ENCODE data around the gene S100B.
"Not testable (repeated sequence)": the region's sequence is repeated elsewhere in the genome, so short reads cannot be mapped to it uniquely, and the experiment has no call there.

The S100B gene

DNA sequence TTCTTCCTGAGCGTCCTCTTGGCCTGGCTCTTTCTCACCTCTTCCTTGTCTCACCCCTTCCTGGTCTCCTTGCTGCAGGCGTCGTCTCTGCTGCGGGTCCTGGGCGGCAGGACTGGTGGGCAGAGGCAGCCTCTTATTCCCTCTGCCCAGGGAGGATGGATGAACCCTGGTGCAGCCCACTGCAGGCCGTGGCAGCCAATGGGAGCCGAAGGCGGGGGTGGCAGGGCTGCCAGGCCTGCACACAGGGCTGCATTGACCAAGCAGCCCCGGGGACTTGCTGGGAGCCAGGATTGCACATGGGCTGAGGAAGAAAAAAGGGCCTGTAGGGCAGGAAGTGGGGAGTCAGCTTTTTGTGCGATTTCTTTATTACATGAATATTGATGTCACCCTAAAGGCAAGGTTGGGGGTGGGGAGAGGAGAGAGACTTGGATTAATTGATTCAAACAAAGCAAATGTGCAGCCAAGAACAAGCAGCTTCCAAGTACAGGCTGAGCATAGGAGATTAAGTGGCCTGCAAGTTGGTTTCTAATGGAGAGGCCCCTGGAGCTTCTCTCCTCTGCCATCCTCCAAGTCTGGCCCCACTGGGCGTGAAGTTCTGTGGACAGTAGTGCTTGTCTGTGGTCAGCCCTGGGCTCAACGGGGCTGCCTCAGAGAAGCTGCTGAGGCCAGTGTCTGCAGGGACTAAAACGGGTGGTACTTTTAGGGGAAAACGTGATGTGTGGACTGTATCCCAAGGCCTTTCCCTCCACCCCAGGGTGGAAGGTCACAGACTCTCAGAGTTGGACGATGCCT is at the start of gene S100B:
S100B (minus strand) TSS at position 108 of the 792 bp plus-strand sequence. CDS start 2,667 bp downstream, outside the sequence.
- no peak for DNase-seq (ENCODE audit: low read depth, low spot score)

DNA sequence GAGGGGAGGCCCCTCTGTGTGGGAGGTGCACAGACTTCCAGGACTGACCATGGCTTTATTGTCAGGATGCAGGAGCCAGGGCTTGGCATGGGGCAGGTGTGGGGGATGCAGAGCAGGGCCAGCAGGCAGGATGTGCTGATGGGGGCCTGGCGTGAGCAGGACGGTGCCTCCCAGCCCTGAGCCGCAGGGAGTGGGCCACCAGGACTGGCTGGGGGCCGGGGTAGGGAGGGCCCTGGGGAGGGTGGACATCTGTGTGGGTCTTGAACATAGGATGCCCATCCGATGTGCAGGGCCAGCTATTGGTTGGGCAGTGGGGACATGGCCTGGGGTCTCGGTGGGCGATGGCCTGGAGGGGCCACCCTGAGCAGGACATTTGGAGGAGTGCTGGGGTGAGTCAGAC is 46.2 kb upstream of the S100B start:
- no peak for DNase-seq (ENCODE audit: low read depth, low spot score)

DNA sequence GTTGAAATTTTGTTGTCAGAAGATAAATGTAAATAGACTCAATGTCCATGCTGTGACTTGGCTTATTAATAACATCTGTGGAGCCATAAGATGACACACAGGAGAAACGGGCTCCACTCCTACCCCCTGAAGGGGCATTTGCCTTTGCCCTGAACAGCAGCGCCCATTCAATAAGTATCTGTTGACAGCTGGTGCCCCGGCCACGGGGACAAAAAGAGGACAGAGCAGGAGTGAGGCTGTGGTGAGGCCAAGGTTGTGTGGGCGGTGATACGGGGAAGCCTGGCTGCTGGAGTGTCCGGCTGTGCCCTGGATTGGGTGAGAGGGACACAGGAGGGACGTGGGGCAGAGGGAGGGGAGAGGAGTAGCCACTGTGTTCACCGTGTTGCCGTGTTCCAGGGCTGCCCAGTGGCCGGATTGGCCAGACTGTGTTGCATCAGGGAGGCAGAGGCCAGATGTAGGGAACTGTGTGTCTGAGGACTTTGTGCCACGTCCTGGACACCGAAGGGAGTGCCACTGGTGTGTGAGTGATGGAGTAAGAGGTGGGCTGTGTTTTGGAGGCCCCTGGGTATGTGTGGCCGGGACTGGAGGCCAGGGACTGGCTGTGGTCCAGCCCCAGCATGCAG is 45.7 kb upstream of the S100B start:
- DNase-seq (ENCODE audit: low read depth, low spot score): no peak

DNA sequence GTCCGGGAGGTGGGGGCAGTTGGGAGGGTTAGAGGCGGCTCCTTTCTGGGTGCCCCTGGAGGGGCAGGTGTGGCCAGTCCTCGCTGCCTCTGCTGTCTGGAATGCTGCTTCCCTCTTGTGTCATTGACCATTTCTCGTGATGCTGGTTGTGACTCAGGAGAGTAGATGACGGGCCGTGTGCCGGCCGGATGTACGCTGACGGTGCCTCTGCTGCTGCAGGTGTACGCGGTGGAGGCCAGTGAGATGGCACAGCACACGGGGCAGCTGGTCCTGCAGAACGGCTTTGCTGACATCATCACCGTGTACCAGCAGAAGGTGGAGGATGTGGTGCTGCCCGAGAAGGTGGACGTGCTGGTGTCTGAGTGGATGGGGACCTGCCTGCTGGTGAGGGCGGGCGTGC is 44.5 kb upstream of the S100B start:
- no peak for DNase-seq (ENCODE audit: low read depth, low spot score)

DNA sequence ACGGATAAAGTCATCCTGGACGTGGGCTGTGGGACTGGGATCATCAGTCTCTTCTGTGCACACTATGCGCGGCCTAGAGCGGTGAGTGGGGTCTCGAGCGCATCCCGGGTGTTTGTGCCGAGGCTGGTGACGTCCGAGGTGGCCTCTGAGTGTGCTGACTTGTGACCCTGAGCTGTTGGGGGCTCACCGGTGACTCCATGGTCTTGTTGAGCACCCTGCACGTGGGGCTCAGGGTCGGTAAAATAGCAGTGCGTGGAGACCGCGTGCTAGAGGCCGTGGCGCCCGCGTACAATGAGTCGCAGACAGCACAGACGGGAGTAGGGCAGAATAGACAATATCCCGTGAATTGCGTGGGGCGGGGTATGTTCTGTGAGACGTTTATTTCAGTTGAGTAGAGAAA is 43.7 kb upstream of the S100B start:
- no peak for DNase-seq (ENCODE audit: low read depth, low spot score)

GRCh38 chr21:46646541-46647154 is 41.8 kb upstream of the S100B start:
- no peak for DNase-seq (ENCODE audit: low read depth, low spot score)

DNA sequence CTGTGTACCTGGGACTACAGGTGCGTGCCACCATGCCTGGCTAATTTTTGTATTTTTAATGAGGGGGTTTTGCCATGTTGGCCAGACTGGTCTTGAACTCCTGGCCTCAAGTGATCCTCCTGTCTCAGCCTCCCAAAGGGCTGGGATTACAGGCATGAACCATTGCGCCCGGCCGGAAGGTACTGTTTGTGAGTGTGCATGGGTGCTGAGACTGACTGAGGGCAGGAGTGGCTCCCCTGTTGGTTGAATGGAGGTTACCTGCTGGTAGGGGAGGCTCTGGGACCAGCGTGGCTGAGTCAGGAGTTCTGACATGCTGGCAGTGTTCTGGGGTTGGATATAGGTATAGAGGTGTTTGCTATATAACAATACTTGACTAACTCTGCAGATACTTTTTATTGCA is 41.0 kb upstream of the S100B start:
- no peak for DNase-seq (ENCODE audit: low read depth, low spot score)

GRCh38 chr21:46643379-46644177 is 38.7 kb upstream of the S100B start:
- no peak for DNase-seq (ENCODE audit: low read depth, low spot score)

DNA sequence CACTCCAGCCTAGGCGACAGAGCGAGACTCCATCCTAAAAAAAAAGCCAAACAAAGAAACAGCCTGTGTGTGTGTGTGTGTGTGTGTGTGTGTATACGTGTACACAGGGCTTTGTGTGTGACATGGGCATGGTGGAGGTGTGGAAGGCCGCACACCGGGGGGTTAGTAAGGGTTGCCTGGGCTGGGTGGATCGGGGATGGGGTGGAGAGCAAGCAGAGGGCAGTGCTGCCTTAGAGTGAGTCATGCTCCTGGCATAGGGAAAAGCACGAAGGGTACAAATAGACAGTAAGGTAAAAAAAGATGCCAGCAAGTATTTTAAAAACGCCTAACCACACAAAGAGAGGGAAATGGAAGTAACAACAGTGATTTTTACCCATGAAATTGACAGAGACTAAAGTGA is 36.8 kb upstream of the S100B start:
- no peak for DNase-seq (ENCODE audit: low read depth, low spot score)

- DNase-seq (ENCODE audit: low read depth, low spot score): no peak
Measured at GRCh38 chr21:46639489-46640386, 34.9 kb upstream of the S100B start.

- no peak for DNase-seq (ENCODE audit: low read depth, low spot score)
Measured at GRCh38 chr21:46637952-46638746, 33.3 kb upstream of the S100B start.

DNA sequence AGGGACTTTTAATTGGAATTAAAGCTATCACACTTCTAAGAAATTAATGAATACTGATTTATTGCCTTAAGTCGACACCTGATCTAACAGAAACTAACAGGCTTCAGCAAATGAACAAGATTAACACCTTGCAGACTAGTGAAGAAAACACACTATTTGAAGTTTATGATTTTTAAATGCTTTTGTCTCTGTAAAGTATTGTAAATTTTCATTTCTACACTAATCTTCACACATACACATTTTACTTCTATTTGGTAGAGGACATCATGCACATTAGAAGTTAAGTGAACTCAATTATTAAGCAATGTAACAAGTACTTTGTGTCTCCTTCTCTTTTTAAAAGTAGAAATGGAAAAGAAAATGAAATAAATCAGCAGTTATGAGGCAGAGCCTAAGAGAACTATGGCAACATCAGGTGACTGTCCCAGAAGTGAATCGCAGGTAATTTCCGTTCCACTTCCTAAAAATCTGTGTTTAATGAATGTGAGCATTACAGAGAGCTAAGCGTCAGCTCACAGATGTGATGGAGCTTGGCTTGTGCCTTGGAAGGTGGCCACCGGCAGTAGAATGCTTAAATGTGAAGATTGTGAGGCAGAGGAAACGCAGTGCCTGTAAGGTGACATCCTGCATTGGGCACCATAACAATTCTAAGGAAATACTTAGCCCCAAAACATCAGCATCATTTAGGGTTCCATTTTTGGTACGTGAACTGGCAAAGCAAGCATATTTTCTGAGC is 31.8 kb upstream of the S100B start:
- no peak for DNase-seq (ENCODE audit: low read depth, low spot score)

DNA sequence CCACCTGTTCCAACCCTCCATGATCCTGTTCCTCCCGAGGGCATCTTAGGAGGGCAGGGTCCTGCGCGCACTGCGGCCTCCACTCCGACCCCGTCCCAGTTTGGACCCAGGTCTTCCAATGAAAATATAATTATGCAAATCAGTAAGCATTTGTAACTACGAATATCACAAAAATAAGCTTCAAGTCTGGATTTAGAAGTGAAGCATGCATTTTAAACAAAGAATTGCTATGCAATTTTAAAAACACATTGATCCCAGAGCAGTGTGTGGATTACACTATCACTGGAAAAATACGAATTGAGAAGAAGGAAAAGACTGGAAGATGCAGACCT is 31.3 kb upstream of the S100B start:
- DNase-seq (ENCODE audit: low read depth, low spot score): no peak

DNA sequence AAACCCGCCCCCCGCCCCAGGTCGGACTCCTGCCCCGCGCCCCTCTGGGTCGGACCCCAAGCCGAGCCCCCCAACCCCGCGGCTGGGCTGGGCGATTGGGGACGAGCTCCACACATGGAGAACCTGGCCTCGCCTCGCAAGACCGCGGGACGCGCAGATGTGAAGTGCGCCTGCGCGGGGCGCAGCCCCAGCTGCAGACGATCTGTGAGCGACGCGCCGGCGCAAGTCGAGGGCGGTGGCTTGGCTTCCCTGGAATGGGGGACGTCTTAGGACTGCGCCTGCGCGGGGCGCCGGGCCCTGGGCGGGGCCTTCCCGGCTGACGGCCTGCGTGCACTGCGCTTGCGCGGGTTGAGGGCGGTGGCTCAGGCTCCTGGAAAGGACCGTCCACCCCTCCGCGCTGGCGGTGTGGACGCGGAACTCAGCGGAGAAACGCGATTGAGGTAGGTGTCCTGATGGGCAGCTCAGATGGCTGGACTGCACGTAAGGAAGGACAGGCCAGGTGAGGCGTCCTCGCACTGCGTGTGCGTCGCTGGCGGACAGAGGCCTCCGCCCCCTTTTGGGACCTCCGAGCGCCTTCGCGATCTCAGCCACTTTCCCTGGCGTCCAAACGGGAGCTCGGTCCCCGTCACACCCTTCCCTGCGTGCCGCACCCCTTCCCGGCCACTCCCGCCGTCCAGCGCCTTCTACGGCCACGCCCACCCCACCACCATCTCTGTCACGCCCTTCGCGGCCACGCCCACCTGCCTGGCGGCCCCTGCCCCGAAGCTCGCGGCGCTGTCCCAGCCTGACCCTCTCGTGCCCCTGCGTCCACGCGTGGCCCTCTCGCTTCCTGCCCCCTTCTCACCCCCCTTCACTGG is 30.7 kb upstream of the S100B start, which contains the start of gene PRMT2:
PRMT2 (plus strand) TSS at position 351 of the 857 bp plus-strand sequence. CDS start 1,278 bp downstream, outside the sequence.
- peak; percentile 93 for DNase-seq (ENCODE audit: low read depth, low spot score)

DNA sequence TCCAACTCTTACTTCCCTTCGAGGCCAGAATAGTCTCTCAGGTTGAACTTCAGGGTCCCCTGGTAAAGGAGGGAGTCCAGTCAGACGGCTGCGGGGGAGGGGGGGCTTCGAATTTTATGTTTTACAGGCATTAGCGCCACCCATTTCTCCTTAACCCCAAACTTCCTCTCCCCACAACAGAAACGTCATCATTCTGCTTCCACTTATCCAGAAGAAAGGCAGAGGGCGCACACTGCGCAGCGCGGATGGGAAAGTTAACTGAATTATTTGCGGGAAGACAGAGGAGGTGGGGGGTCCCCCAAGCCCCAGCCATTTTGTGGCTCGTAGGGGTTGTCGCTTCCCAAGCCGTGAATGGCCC is 30.1 kb upstream of the S100B start:
- no peak for DNase-seq (ENCODE audit: low read depth, low spot score)

- DNase-seq (ENCODE audit: low read depth, low spot score): no peak
Measured at GRCh38 chr21:46634427-46634826, 29.5 kb upstream of the S100B start.

GRCh38 chr21:46633566-46633965 is 28.7 kb upstream of the S100B start:
- no peak for DNase-seq (ENCODE audit: low read depth, low spot score)

- not testable (repeated sequence) for DNase-seq (ENCODE audit: low read depth, low spot score)
Measured at GRCh38 chr21:46630915-46631314, 26.0 kb upstream of the S100B start.

DNA sequence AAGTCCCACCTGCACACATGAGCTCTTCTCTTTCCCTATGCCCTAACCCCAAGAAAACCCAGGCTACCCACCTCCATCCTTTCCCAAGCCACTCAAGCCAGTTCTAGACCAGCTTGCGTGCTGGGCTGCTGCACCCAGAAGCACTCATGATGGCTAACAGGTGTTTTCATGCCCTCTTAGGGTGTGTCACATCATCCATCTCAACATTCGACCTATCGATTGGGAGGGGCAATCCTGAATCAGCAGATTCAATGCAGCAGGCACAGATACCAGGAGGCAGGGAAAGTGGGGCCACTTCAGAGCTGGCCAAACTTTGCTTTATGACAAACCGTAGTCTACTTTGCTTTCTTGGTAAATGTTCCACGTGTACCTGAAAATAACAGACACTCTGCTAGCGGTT is 24.0 kb upstream of the S100B start:
- no peak for DNase-seq (ENCODE audit: low read depth, low spot score)

Data from activated naive CD8-positive, alpha-beta T cell treated with anti-CD3 and anti-CD28 coated beads, Interleukin-2, amount 50 U/mL, for 16 hours (primary cell).